Hematopoietic multipotent progenitor cell treated with erythropoietin and hydrocortisone succinate and interleukin-3 and kit ligand, for 4 days (in vitro differentiated cells): ENCODE results near the gene SPEF1.

Experiments
- DNase-seq: peaks from one replicate; pipeline ENCODE4 v3.0.0-alpha.2; 2015

SPEF1 gene

DNA sequence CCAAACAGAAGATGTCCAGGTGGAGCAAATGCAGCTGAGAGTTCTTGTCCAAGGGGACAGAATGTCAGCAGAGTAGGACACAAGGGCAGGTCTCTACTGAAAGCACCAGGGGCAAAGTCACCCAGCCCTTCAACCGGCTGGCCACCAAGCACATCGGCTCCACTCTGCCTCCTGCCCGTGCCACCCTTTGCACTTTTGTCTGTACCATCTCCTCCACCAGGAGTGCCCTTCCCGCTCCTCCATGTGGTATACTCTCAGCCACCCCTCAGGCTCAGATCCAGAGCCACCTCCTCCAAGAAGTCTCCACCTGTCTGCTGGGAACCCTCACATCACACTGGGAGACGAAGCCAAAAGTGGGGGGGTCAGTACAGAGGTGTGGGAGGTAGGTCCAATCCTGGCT, 52.9 kb downstream of the SPEF1 start:
- no peak for DNase-seq
